Right lobe of liver (tissue), 6 donors: ENCODE results near the gene WDR5B. TPM values are rescaled to one million over a fixed set of nuclear protein-coding genes. Genes with fewer than 3 reads are reported as not detected.
A peak's percentile ranks its signal among the peaks of the same experiment; 100 is the strongest.
"Not testable (repeated sequence)": the region's sequence is repeated elsewhere in the genome, so short reads cannot be mapped to it uniquely, and the experiment has no call there.

Source experiments
- ATAC-seq, 4 donors: fragments of 200-7000 bp; cut with Tn5 transposase; one replicate each; pipeline ENCODE4 v1.9.1; 2020; ENCODE audit warnings: mild to moderate bottlenecking in 4 of 4, moderate library complexity in 4 of 4
- DNase-seq, 3 donors: peaks; one replicate each; pipeline ENCODE4 v3.0.0-alpha.2; 2020
- H3K27ac ChIP-seq, 3 donors: fragments of 200-600 bp; one replicate each; pipeline ENCODE4 v1.8.0; 2022
- H3K27me3 ChIP-seq, 2 donors: fragments of 200-600 bp; one replicate each; pipeline ENCODE4 v1.8.0; 2022
- H3K36me3 ChIP-seq, 4 donors: fragments of 200-600 bp; sonication (generic) in 1 of 4; one replicate each; pipeline versions ENCODE4 v1.5.1 to v1.8.0; 2017 to 2022; ENCODE audit warnings: control low read depth in 1 of 4
- H3K4me1 ChIP-seq, 4 donors: fragments of 200-600 bp; sonication (generic) in 1 of 4; one replicate each; pipeline versions ENCODE4 v1.5.1 to v1.8.0; 2017 to 2022; ENCODE audit warnings: control low read depth in 1 of 4
- H3K4me3 ChIP-seq, 3 donors: fragments of 200-600 bp; one replicate each; pipeline ENCODE4 v1.8.0; 2022
- H3K9me3 ChIP-seq, 4 donors: fragments of 200-600 bp; sonication (generic) in 1 of 4; one replicate each; pipeline versions ENCODE4 v1.5.1 to v1.8.0; 2017 to 2022; ENCODE audit warnings: control low read depth in 1 of 4
- CTCF ChIP-seq, 4 donors: fragments of 200-600 bp in 3 of 4; fragments of 450-650 bp in 1 of 4; IDR thresholded peaks; one replicate each; pipeline versions ENCODE4 v1.5.1 to v1.8.0; 2016 to 2022; ENCODE audit warnings: antibody characterized with exemption in 4 of 4, mild to moderate bottlenecking in 2 of 4
- POLR2A ChIP-seq: fragments of 450-650 bp; IDR thresholded peaks from one replicate; pipeline ENCODE4 v1.6.1; 2017; ENCODE audit warnings: antibody characterized with exemption, mild to moderate bottlenecking
- WGBS: methylation state at CpG from one replicate; pipeline ENCODE4 v1.1.6; 2018; ENCODE audit warnings: low coverage, low lambda C conversion rate; ENCODE audit not compliant: insufficient coverage; ENCODE audit errors: missing lambda C conversion rate; 5-methylcytosine and 5-hydroxymethylcytosine counted together
- intact Hi-C, 2 donors: fragments of 100-400 bp; cut with DNase I; formaldehyde crosslinking; loops; one replicate each; pipeline versions ENCODE4 v1.11.2 to v1.14.1; 2022
- total RNA-seq, 6 experiments: library from RNA; depleted of rRNA in 2 of 6; stranded (reverse); fragments of >200 nt in 2 of 6; fragmentation: NEBNext Ultra II Directional in 3 of 6; extraction: Animal tissue kit (Norgen Biotek cat#: 25700) in 3 of 6; gene quantifications; one replicate each; pipeline versions ENCODE4 v1.1.0 to v1.2.4, GENCODE V29; 2016 to 2023
- donor health status: DM: no; HTN: yes; CAD: no.
- donor health status: DM: no; HTN: no; CAD: no.
- donor health status: DM: no; HTN: no; CAD: no.
- donor health status: DM: no; HTN: yes; CAD: no.
- donor health status: DM: no; HTN: yes; CAD: no.

The WDR5B gene
- total RNA-seq, 6 experiments from 2014 or later = 1.4 to 4.0 (median 2.1) TPM

- Histone ChIP-seq H3K9me3 (no peaks in the 10 kb centered on the region), H3K36me3 (peaks cover 0 to 3% (median 0%) of the 10 kb centered on the region in 4 donors), H3K4me1 (peaks cover 0 to 13% (median 4%) of the 10 kb centered on the region in 4 donors), H3K27me3 (no peaks in the 10 kb centered on the region), H3K27ac (no peak overlapping the region), H3K4me3 (no peak overlapping the region)
- 50% methylated on average over 1 of the region's 1 CpG for WGBS
- ATAC-seq = peak; percentile 30 to 79 (median 68)
- TF ChIP-seq CTCF (IDR thresholded peaks at IDR 0.05) (no peak), POLR2A (no peak)
- no peak for DNase-seq
- intact Hi-C loops = no loop called here
Measured at GRCh38 chr3:122374034-122374433, 41.8 kb downstream of the WDR5B start.

- Histone ChIP-seq H3K36me3 (peaks cover 0 to under 1% (median 0%) of the 10 kb centered on the region in 4 donors), H3K9me3 (no peaks in the 10 kb centered on the region), H3K27ac (peak overlapping the region in 2 of 3 donors; percentile 70 to 72), H3K4me3 (no peak overlapping the region), H3K27me3 (no peaks in the 10 kb centered on the region), H3K4me1 (peaks cover 0 to 47% (median 11%) of the 10 kb centered on the region in 4 donors)
- DNase-seq = no peak
- ATAC-seq = peak in 3 of 4 donors; percentile 32 to 60 (median 41)
- WGBS = 74% methylated on average over 5 of the region's 5 CpGs
- intact Hi-C loops = no loop called here
- no peak for TF ChIP-seq CTCF (IDR thresholded peaks at IDR 0.05)
- TF ChIP-seq POLR2A = no peak
Measured at GRCh38 chr3:122366379-122366749, 49.5 kb downstream of the WDR5B start.

GRCh38 chr3:122365582-122366378, 50.1 kb downstream of the WDR5B start:
- H3K27me3 ChIP-seq, DNase-seq, H3K4me3 ChIP-seq, H3K36me3 ChIP-seq, H3K9me3 ChIP-seq, intact Hi-C loops: not testable (repeated sequence)
- Histone ChIP-seq H3K27ac (peak overlapping the region in 2 of 3 donors; percentile 70 to 72), H3K4me1 (peaks cover 0 to 47% (median 11%) of the 10 kb centered on the region in 4 donors)
- TF ChIP-seq CTCF (IDR thresholded peaks at IDR 0.05) = peak in 1 of 4 donors; percentile 4
- 58% methylated on average over 9 of the region's 10 CpGs for whole genome bisulfite sequencing
- peak; percentile 85 to 96 (median 91) for ATAC-seq

- TF ChIP-seq CTCF (IDR thresholded peaks at IDR 0.05) = no peak
- no peak for TF ChIP-seq POLR2A
- H3K27ac ChIP-seq = peak overlapping the region in 2 of 3 donors; percentile 70 to 72
- no peak overlapping the region for H3K4me3 ChIP-seq
- WGBS = 57% methylated on average over 1 of the region's 1 CpG
- intact Hi-C loops = no loop called here
- no peak for ATAC-seq
- no peak for DNase-seq
- no peaks in the 10 kb centered on the region for H3K36me3 ChIP-seq
- H3K9me3 ChIP-seq = no peaks in the 10 kb centered on the region
- no peaks in the 10 kb centered on the region for H3K27me3 ChIP-seq
- H3K4me1 ChIP-seq = peaks cover 0 to 47% (median 11%) of the 10 kb centered on the region in 4 donors
Measured at GRCh38 chr3:122365073-122365472, 50.8 kb downstream of the WDR5B start.
